ENCODE data around the gene FCSK. TPM values are rescaled to one million over a fixed set of nuclear protein-coding genes. Genes with fewer than 3 reads are reported as not detected.
"Not testable (repeated sequence)": the region's sequence is repeated elsewhere in the genome, so short reads cannot be mapped to it uniquely, and the experiment has no call there.

FCSK gene
- polyA plus RNA-seq, 1 experiment, result 4.0 TPM

- TF ChIP-seq, protein P1, sequence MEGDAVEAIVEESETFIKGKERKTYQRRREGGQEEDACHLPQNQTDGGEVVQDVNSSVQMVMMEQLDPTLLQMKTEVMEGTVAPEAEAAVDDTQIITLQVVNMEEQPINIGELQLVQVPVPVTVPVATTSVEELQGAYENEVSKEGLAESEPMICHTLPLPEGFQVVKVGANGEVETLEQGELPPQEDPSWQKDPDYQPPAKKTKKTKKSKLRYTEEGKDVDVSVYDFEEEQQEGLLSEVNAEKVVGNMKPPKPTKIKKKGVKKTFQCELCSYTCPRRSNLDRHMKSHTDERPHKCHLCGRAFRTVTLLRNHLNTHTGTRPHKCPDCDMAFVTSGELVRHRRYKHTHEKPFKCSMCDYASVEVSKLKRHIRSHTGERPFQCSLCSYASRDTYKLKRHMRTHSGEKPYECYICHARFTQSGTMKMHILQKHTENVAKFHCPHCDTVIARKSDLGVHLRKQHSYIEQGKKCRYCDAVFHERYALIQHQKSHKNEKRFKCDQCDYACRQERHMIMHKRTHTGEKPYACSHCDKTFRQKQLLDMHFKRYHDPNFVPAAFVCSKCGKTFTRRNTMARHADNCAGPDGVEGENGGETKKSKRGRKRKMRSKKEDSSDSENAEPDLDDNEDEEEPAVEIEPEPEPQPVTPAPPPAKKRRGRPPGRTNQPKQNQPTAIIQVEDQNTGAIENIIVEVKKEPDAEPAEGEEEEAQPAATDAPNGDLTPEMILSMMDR (IDR thresholded peaks at IDR 0.05; ENCODE audit: low read depth, low read length), result no peak
- CTCF ChIA-PET, result no interaction called here
Observed at GRCh38 chr16:70448075-70448474, 6.3 kb upstream of the FCSK start.

GRCh38 chr16:70450142-70451003 is 4.0 kb upstream of the FCSK start:
- H3K9me3 ChIP-seq (ENCODE audit: control insufficient read depth, insufficient read depth, low read length); POLR2A ChIA-PET; H3K4me3 ChIP-seq (ENCODE audit: low read depth, low read length); H3K27ac ChIP-seq (ENCODE audit: low read depth, low read length); DNase-seq (ENCODE audit: low read depth, low spot score); H3K27me3 ChIP-seq (ENCODE audit: control insufficient read depth, insufficient read depth, low read length): not testable (repeated sequence)
- CTCF ChIA-PET, result interaction anchor here (0.5 kb wide), 1 partner anchor 90 kb away, joined by 4 read pairs; no protein-coding TSS in a partner anchor

More at GRCh38 chr16:70448075-70448474, 6.3 kb upstream of the FCSK start:
- Histone ChIP-seq H3K9me3 (ENCODE audit: control insufficient read depth, insufficient read depth, low read length) (no peaks in the 10 kb centered on the region; the same call in 1 of the 2 replicates), H3K27ac (ENCODE audit: low read depth, low read length) (no peak overlapping the region), H3K27me3 (ENCODE audit: control insufficient read depth, insufficient read depth, low read length) (peaks cover 3% of the 10 kb centered on the region), H3K4me3 (ENCODE audit: low read depth, low read length) (no peak overlapping the region)
- no peak for DNase-seq (ENCODE audit: low read depth, low spot score)
- POLR2A ChIA-PET, result no interaction called here

GRCh38 chr16:70451004-70451340 is 3.4 kb upstream of the FCSK start:
- CTCF ChIA-PET; H3K27ac ChIP-seq (ENCODE audit: low read depth, low read length); H3K9me3 ChIP-seq (ENCODE audit: control insufficient read depth, insufficient read depth, low read length); DNase-seq (ENCODE audit: low read depth, low spot score); H3K27me3 ChIP-seq (ENCODE audit: control insufficient read depth, insufficient read depth, low read length); POLR2A ChIA-PET; H3K4me3 ChIP-seq (ENCODE audit: low read depth, low read length): not testable (repeated sequence)

- no peak for DNase-seq (ENCODE audit: low read depth, low spot score)
- TF ChIP-seq, protein P1 (IDR thresholded peaks at IDR 0.05; ENCODE audit: low read depth, low read length), result no peak
- peaks cover 3% of the 10 kb centered on the region for H3K27me3 ChIP-seq (ENCODE audit: control insufficient read depth, insufficient read depth, low read length)
- POLR2A ChIA-PET, result interaction anchor here (0.7 to 2.2 kb wide), 2 partner anchors 29 to 72 kb away, joined by 7 to 8 read pairs; no protein-coding TSS in a partner anchor
- H3K9me3 ChIP-seq (ENCODE audit: control insufficient read depth, insufficient read depth, low read length), result no peaks in the 10 kb centered on the region; the same call in 1 of the 2 replicates
- peak overlapping the region; percentile 83 for H3K4me3 ChIP-seq (ENCODE audit: low read depth, low read length)
- CTCF ChIA-PET, result interaction anchor here (0.6 to 1.2 kb wide), 3 partner anchors 14 to 68 kb away, joined by 3 read pairs; partner anchors contain the start of gene ST3GAL2
- H3K27ac ChIP-seq (ENCODE audit: low read depth, low read length), result no peak overlapping the region
Observed at GRCh38 chr16:70453117-70453891, 1.1 kb upstream of the FCSK start.

GRCh38 chr16:70453892-70454221 is 538 bp upstream of the FCSK start:
- TF ChIP-seq, protein P1 (IDR thresholded peaks at IDR 0.05; ENCODE audit: low read depth, low read length), result no peak
- ChIA-PET CTCF (interaction anchor here (0.7 to 1.2 kb wide), 3 partner anchors 14 to 74 kb away, joined by 3 read pairs; partner anchors contain the start of gene ST3GAL2), POLR2A (interaction anchor here (0.7 to 2.2 kb wide), 2 partner anchors 30 to 73 kb away, joined by 7 to 8 read pairs; no protein-coding TSS in a partner anchor)
- Histone ChIP-seq H3K4me3 (ENCODE audit: low read depth, low read length) (peak overlapping the region; percentile 83), H3K27ac (ENCODE audit: low read depth, low read length) (peak overlapping the region; percentile 97), H3K27me3 (ENCODE audit: control insufficient read depth, insufficient read depth, low read length) (peaks cover 2% of the 10 kb centered on the region), H3K9me3 (ENCODE audit: control insufficient read depth, insufficient read depth, low read length) (no peaks in the 10 kb centered on the region; the same call in 1 of the 2 replicates)
- DNase-seq (ENCODE audit: low read depth, low spot score), result no peak
